Peyer's patch (tissue), 4 donors: ENCODE measurements around the gene ARMC8. TPM values are rescaled to one million over a fixed set of nuclear protein-coding genes. Genes with fewer than 3 reads are reported as not detected.

ENCODE experiments used
- DNase-seq, 3 donors: peaks; one replicate each; pipeline ENCODE4 v3.0.0-alpha.2; 2017 to 2019
- H3K27ac ChIP-seq, 4 donors: fragments of 200-600 bp; sonication (generic); one replicate each; pipeline ENCODE4 v1.5.1; 2016 to 2019
- H3K27me3 ChIP-seq, 2 donors: fragments of 200-600 bp; sonication (generic); one replicate each; pipeline ENCODE4 v1.5.1; 2019
- H3K36me3 ChIP-seq, 3 donors: fragments of 200-600 bp; sonication (generic); one replicate each; pipeline ENCODE4 v1.5.1; 2016 to 2019
- H3K4me1 ChIP-seq, 4 donors: fragments of 200-600 bp; sonication (generic); one replicate each; pipeline ENCODE4 v1.5.1; 2016 to 2019
- H3K4me3 ChIP-seq, 4 donors: fragments of 200-600 bp; sonication (generic); 1 replicate in 3 of 4; 2 replicates in 1 of 4; pipeline ENCODE4 v1.5.1; 2016 to 2019; ENCODE audit warnings: mild to moderate bottlenecking in 1 of 4
- H3K9me3 ChIP-seq, 4 donors: fragments of 200-600 bp; sonication (generic); one replicate each; pipeline ENCODE4 v1.5.1; 2016 to 2019; ENCODE audit warnings: mild to moderate bottlenecking in 1 of 4
- POLR2A ChIP-seq, 2 donors: fragments of 450-650 bp; IDR thresholded peaks; one replicate each; pipeline ENCODE4 v1.5.1; 2017; ENCODE audit warnings: antibody characterized with exemption in 2 of 2, mild to moderate bottlenecking in 2 of 2, moderate library complexity in 2 of 2
- total RNA-seq, 4 donors: library from RNA; depleted of rRNA; stranded (reverse); fragments of >200 nt; gene quantifications; one replicate each; pipeline ENCODE4 v1.1.0, GENCODE V29; 2016
- TF ChIP-seq, protein P1 (sequence below), 6 experiments: fragments of 450-650 bp in 4 of 6; fragments of 200-600 bp in 2 of 6; sonication (generic) in 1 of 6; IDR thresholded peaks; one replicate each; pipeline ENCODE4 v1.5.1; 2017 to 2019; ENCODE audit warnings: antibody characterized with exemption in 6 of 6, mild to moderate bottlenecking in 3 of 6, moderate library complexity in 1 of 6

The ARMC8 gene
- total RNA-seq, 4 donors from 2014 or later = 35.7 to 77.2 (median 56.3) TPM

DNA sequence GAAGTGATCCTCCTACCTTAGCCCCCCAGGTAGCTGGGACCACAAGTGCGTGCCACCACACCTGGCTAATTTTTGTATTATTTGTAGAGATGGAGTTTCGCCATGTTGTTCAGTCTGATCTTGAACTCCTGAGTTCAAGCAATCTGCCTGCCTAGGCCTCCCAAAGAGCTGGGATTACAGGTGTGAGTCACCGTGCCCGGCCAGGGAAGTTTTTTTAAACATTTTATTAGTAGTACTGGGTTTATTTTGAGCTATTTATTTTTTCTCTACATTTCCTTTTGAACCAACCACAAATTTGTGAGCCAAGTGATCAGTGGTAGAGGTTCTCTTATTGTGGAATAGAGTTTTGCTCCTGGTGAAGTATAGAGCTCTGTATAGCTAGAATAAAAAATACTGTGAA lies 33.7 kb downstream of the ARMC8 start:
- no peak for DNase-seq
- H3K36me3 ChIP-seq = peaks cover 0 to 26% (median 3%) of the 10 kb centered on the region in 3 donors
- TF ChIP-seq, protein P1, sequence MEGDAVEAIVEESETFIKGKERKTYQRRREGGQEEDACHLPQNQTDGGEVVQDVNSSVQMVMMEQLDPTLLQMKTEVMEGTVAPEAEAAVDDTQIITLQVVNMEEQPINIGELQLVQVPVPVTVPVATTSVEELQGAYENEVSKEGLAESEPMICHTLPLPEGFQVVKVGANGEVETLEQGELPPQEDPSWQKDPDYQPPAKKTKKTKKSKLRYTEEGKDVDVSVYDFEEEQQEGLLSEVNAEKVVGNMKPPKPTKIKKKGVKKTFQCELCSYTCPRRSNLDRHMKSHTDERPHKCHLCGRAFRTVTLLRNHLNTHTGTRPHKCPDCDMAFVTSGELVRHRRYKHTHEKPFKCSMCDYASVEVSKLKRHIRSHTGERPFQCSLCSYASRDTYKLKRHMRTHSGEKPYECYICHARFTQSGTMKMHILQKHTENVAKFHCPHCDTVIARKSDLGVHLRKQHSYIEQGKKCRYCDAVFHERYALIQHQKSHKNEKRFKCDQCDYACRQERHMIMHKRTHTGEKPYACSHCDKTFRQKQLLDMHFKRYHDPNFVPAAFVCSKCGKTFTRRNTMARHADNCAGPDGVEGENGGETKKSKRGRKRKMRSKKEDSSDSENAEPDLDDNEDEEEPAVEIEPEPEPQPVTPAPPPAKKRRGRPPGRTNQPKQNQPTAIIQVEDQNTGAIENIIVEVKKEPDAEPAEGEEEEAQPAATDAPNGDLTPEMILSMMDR (IDR thresholded peaks at IDR 0.05) = no peak
- no peak for TF ChIP-seq POLR2A (IDR thresholded peaks at IDR 0.05)
- no peaks in the 10 kb centered on the region for H3K27me3 ChIP-seq
- no peaks in the 10 kb centered on the region for H3K4me1 ChIP-seq
- H3K9me3 ChIP-seq = no peaks in the 10 kb centered on the region
- no peak overlapping the region for H3K27ac ChIP-seq
- H3K4me3 ChIP-seq = no peak overlapping the region

GRCh38 chr3:138222131-138222941 lies 35.2 kb downstream of the ARMC8 start:
- Histone ChIP-seq H3K36me3 (peaks cover 0 to 32% (median 3%) of the 10 kb centered on the region in 3 donors), H3K4me1 (no peaks in the 10 kb centered on the region), H3K4me3 (no peak overlapping the region), H3K27me3 (no peaks in the 10 kb centered on the region), H3K27ac (no peak overlapping the region), H3K9me3 (no peaks in the 10 kb centered on the region)
- TF ChIP-seq, protein P1 (IDR thresholded peaks at IDR 0.05) = no peak
- no peak for TF ChIP-seq POLR2A (IDR thresholded peaks at IDR 0.05)
- DNase-seq = no peak

GRCh38 chr3:138222942-138223287 lies 35.8 kb downstream of the ARMC8 start:
- peaks cover 0 to 32% (median 3%) of the 10 kb centered on the region in 3 donors for H3K36me3 ChIP-seq
- H3K9me3 ChIP-seq = no peaks in the 10 kb centered on the region
- H3K4me3 ChIP-seq = no peak overlapping the region
- H3K27me3 ChIP-seq = no peaks in the 10 kb centered on the region
- no peaks in the 10 kb centered on the region for H3K4me1 ChIP-seq
- H3K27ac ChIP-seq = no peak overlapping the region
- DNase-seq = no peak
- TF ChIP-seq, protein P1 (IDR thresholded peaks at IDR 0.05) = no peak
- TF ChIP-seq POLR2A (IDR thresholded peaks at IDR 0.05) = no peak

GRCh38 chr3:138227650-138228049 lies 40.5 kb downstream of the ARMC8 start:
- Histone ChIP-seq H3K4me3 (no peak overlapping the region), H3K27me3 (no peaks in the 10 kb centered on the region), H3K9me3 (no peaks in the 10 kb centered on the region), H3K36me3 (peaks cover 0 to 71% (median 3%) of the 10 kb centered on the region in 3 donors), H3K4me1 (no peaks in the 10 kb centered on the region), H3K27ac (no peak overlapping the region)
- no peak for DNase-seq
- TF ChIP-seq POLR2A (IDR thresholded peaks at IDR 0.05) = no peak
- TF ChIP-seq, protein P1 (IDR thresholded peaks at IDR 0.05) = no peak

DNA sequence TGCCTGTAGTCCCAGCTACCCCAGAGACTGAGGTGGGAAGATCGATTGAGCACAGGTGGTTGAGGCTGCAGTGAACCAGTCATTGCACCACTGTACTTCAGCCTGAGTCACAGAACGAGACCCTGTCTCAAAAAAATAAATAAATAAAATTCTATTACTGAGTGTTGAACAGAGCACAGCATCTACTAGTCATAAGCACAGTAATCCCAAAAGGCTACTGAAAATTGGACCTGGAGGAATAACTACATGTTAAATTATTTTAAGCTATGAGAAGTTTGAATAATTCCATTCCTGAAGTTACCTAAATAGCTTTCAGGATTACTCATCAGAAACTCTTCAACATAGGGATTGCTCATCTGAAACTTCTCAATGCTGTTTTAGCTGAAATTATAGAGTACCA lies 43.4 kb downstream of the ARMC8 start:
- H3K9me3 ChIP-seq = no peaks in the 10 kb centered on the region
- peaks cover 0 to 66% (median 0%) of the 10 kb centered on the region in 3 donors for H3K36me3 ChIP-seq
- TF ChIP-seq, protein P1 (IDR thresholded peaks at IDR 0.05) = no peak
- no peak for TF ChIP-seq POLR2A (IDR thresholded peaks at IDR 0.05)
- no peaks in the 10 kb centered on the region for H3K27me3 ChIP-seq
- H3K4me3 ChIP-seq = no peak overlapping the region
- H3K4me1 ChIP-seq = no peaks in the 10 kb centered on the region
- H3K27ac ChIP-seq = no peak overlapping the region
- no peak for DNase-seq
